Mucosa of rectum (tissue), 2 donors: ENCODE measurements around the gene SAMD7.

Experiments used
- H3K27ac ChIP-seq, 2 donors: one replicate each; pipeline ENCODE4 v1.7.0; 2013; ENCODE audit warnings: inconsistent platforms in 2 of 2, low read depth in 2 of 2, low read length in 2 of 2
- H3K27me3 ChIP-seq, 2 donors: one replicate each; pipeline ENCODE4 v1.7.0; 2013; ENCODE audit warnings: low read length in 2 of 2; ENCODE audit not compliant: control insufficient read depth in 2 of 2, insufficient read depth in 2 of 2
- H3K36me3 ChIP-seq, 2 donors: one replicate each; pipeline ENCODE4 v1.7.0; 2013; ENCODE audit warnings: low read length in 2 of 2; ENCODE audit not compliant: control insufficient read depth in 2 of 2, insufficient read depth in 2 of 2
- H3K4me1 ChIP-seq, 2 donors: one replicate each; pipeline ENCODE4 v1.7.0; 2013; ENCODE audit warnings: low read length in 2 of 2, mild to moderate bottlenecking in 1 of 2; ENCODE audit not compliant: control insufficient read depth in 2 of 2, insufficient read depth in 2 of 2
- H3K4me3 ChIP-seq, 2 donors: one replicate each; pipeline ENCODE4 v1.7.0; 2013; ENCODE audit warnings: low read length in 2 of 2
- H3K9ac ChIP-seq, 2 donors: one replicate each; pipeline ENCODE4 v1.7.0; 2013; ENCODE audit warnings: low read length in 2 of 2, low read depth in 1 of 2, mild to moderate bottlenecking in 1 of 2
- H3K9me3 ChIP-seq, 2 donors: one replicate each; pipeline ENCODE4 v1.7.0; 2013; ENCODE audit warnings: low read length in 2 of 2; ENCODE audit not compliant: control insufficient read depth in 2 of 2
- donor health status: healthy.
- donor health status: Normal muscosa, but diverticular disease.

SAMD7 gene

GRCh38 chr3:169879013-169879557 lies 32.3 kb upstream of the SAMD7 start:
- no peak overlapping the region for H3K4me3 ChIP-seq
- H3K27ac ChIP-seq = no peak overlapping the region
- no peaks in the 10 kb centered on the region for H3K4me1 ChIP-seq
- H3K9me3 ChIP-seq = no peaks in the 10 kb centered on the region
- H3K36me3 ChIP-seq = no peaks in the 10 kb centered on the region
- no peak overlapping the region for H3K9ac ChIP-seq
- no peaks in the 10 kb centered on the region for H3K27me3 ChIP-seq

GRCh38 chr3:169879845-169880575 lies 31.4 kb upstream of the SAMD7 start:
- Histone ChIP-seq H3K36me3 (no peaks in the 10 kb centered on the region), H3K27me3 (no peaks in the 10 kb centered on the region), H3K27ac (no peak overlapping the region), H3K4me1 (no peaks in the 10 kb centered on the region), H3K4me3 (no peak overlapping the region), H3K9me3 (no peaks in the 10 kb centered on the region), H3K9ac (no peak overlapping the region)

GRCh38 chr3:169880576-169881250 lies 30.7 kb upstream of the SAMD7 start:
- Histone ChIP-seq H3K4me3 (no peak overlapping the region), H3K27ac (no peak overlapping the region), H3K9me3 (no peaks in the 10 kb centered on the region), H3K9ac (no peak overlapping the region), H3K4me1 (no peaks in the 10 kb centered on the region), H3K27me3 (no peaks in the 10 kb centered on the region), H3K36me3 (no peaks in the 10 kb centered on the region)

GRCh38 chr3:169886671-169887070 lies 24.7 kb upstream of the SAMD7 start:
- no peaks in the 10 kb centered on the region for H3K9me3 ChIP-seq
- no peak overlapping the region for H3K27ac ChIP-seq
- H3K9ac ChIP-seq = no peak overlapping the region
- no peaks in the 10 kb centered on the region for H3K4me1 ChIP-seq
- no peaks in the 10 kb centered on the region for H3K27me3 ChIP-seq
- no peak overlapping the region for H3K4me3 ChIP-seq
- H3K36me3 ChIP-seq = no peaks in the 10 kb centered on the region

- no peak overlapping the region for H3K27ac ChIP-seq
- no peaks in the 10 kb centered on the region for H3K9me3 ChIP-seq
- no peaks in the 10 kb centered on the region for H3K27me3 ChIP-seq
- H3K4me1 ChIP-seq = no peaks in the 10 kb centered on the region
- H3K36me3 ChIP-seq = no peaks in the 10 kb centered on the region
- H3K4me3 ChIP-seq = no peak overlapping the region
- no peak overlapping the region for H3K9ac ChIP-seq
These were observed 19.5 kb upstream of the SAMD7 start for GRCh38 chr3:169891886-169892285.

DNA sequence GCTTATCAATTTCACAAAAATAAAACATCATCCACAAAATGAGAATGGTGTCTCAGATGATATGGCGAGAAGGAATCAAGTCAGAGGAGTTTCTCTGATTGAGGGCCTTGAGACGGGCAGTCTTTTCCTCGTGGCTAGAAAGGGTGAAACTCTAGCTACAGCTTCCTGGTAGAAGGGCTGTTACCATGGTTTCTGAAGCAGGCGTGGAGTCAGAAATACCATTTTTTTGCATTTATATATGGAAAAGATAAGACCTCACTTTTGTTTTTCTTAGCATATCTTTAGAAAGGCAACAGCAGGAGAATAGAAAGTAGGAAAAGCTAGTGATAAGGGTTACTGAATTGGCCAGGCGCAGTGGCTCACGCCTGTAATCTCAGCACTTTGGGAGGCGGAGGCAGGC lies 17.3 kb upstream of the SAMD7 start:
- H3K27me3 ChIP-seq = no peaks in the 10 kb centered on the region
- no peak overlapping the region for H3K4me3 ChIP-seq
- no peaks in the 10 kb centered on the region for H3K9me3 ChIP-seq
- no peaks in the 10 kb centered on the region for H3K4me1 ChIP-seq
- no peak overlapping the region for H3K9ac ChIP-seq
- no peak overlapping the region for H3K27ac ChIP-seq
- H3K36me3 ChIP-seq = no peaks in the 10 kb centered on the region

DNA sequence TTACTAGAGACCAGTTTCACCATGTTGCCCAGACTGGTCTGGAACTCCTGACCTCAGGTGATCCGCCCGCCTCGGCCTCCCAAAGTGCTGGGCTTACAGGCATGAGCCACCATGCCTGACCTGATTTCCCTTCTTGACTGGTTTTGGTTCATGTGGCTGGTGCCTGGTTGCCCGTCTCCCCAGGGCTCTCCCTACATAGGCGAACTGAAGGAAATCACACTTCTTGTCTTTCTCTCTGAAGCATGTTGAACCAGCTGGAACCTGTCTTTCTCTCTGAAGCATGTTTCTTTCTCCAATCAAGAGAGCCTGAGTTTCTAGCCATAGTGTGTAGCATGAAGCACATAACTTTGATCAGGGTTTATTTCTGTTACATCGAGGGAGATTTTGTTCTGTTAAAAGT lies 16.3 kb upstream of the SAMD7 start:
- no peaks in the 10 kb centered on the region for H3K27me3 ChIP-seq
- no peaks in the 10 kb centered on the region for H3K9me3 ChIP-seq
- no peaks in the 10 kb centered on the region for H3K4me1 ChIP-seq
- H3K27ac ChIP-seq = no peak overlapping the region
- no peak overlapping the region for H3K4me3 ChIP-seq
- H3K9ac ChIP-seq = no peak overlapping the region
- H3K36me3 ChIP-seq = no peaks in the 10 kb centered on the region

DNA sequence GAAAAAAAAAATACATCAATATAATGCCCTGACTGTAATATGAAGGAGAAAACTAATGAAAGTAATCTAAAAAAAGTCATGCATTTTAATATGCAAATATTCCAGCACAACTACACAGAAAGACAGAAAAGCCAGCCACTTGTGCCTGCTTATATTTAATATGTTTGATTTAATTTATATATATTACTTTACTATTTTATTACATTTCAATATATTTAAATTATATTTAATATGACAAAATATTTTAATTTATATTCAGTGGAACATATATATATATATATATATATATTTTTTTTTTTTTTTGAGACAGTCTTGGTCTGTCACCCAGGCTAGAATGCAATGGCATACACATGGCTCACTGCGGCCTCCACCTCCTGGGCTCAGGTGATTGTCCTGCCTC lies 14.1 kb upstream of the SAMD7 start:
- no peaks in the 10 kb centered on the region for H3K36me3 ChIP-seq
- no peak overlapping the region for H3K9ac ChIP-seq
- H3K27ac ChIP-seq = no peak overlapping the region
- no peaks in the 10 kb centered on the region for H3K27me3 ChIP-seq
- peaks cover 0 to 5% of the 10 kb centered on the region in 2 donors for H3K9me3 ChIP-seq
- no peaks in the 10 kb centered on the region for H3K4me1 ChIP-seq
- H3K4me3 ChIP-seq = no peak overlapping the region

- Histone ChIP-seq H3K27ac (no peak overlapping the region), H3K27me3 (no peaks in the 10 kb centered on the region), H3K9me3 (peaks cover 0 to 5% of the 10 kb centered on the region in 2 donors), H3K36me3 (no peaks in the 10 kb centered on the region), H3K4me3 (no peak overlapping the region), H3K9ac (no peak overlapping the region), H3K4me1 (no peaks in the 10 kb centered on the region)
These were observed 9.9 kb upstream of the SAMD7 start for GRCh38 chr3:169901453-169901852.

- no peak overlapping the region for H3K27ac ChIP-seq
- no peak overlapping the region for H3K4me3 ChIP-seq
- H3K9me3 ChIP-seq = peaks cover 0 to 5% of the 10 kb centered on the region in 2 donors
- H3K9ac ChIP-seq = no peak overlapping the region
- no peaks in the 10 kb centered on the region for H3K27me3 ChIP-seq
- no peaks in the 10 kb centered on the region for H3K4me1 ChIP-seq
- H3K36me3 ChIP-seq = no peaks in the 10 kb centered on the region
These were observed 6.0 kb upstream of the SAMD7 start for GRCh38 chr3:169905404-169905803.
